HG03571 (cell line): Measurements from ENCODE around the gene PEG3.

Experiments
- ATAC-seq: cut with Tn5 transposase; IDR thresholded peaks from one replicate; pipeline ENCODE4 v1.9.1; 2021; ENCODE audit not compliant: unreplicated experiment

The PEG3 gene

DNA sequence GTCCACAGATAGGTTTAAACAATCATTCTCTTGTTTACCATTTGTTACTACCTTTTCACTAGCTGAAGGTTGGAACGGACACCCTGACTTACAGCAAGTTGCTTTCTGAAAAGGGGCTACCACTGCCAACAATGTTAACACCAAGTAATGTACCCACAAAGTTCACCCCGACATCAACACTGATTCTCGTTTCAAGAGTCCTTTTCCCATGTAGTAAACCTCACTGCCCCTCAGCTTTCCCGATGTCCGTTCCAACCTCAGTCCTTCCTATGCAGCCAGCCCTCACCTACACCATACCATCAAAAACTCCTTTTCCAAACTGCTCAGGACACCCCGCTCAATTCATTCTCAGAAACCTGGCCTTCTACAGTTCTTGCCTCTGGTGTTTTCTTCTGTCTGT is 29.0 kb downstream of the PEG3 start:
- ATAC-seq, result no peak

- no peak for ATAC-seq
Observed at GRCh38 chr19:56810260-56810659, 30.3 kb downstream of the PEG3 start.

- no peak for ATAC-seq
Observed at GRCh38 chr19:56808717-56809392, 31.7 kb downstream of the PEG3 start.

DNA sequence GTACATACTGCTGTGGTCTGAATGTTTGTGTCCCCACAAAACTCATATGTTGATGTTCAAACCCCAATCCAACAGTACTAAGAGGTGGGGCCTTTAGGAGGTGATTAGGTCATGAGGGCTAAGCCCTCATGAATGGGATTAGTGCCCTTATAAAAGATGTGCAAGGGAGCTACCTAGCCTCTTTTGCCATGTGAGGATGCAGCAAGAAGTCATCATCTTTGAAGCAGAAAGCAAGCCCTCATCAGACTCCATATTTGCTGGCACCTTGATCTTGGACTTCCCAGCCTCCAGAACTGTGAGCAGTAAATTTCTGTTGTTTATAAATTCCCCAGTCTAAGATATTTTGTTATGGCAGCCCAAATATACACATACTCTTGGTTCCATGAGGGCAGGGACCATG is 33.9 kb downstream of the PEG3 start:
- no peak for ATAC-seq
